HFFc6 (cell line): ENCODE results near the gene BRF1. TPM values are rescaled to one million over a fixed set of nuclear protein-coding genes. Genes with fewer than 3 reads are reported as not detected.

Experiments
- DNase-seq: peaks from one replicate; pipeline ENCODE4 v3.0.0-alpha.2; 2018
- H3K27ac Mint-ChIP-seq: 2 replicates; pipeline ENCODE4 v1.8.0; 2020; ENCODE audit warnings: mild to moderate bottlenecking, mixed read lengths
- H3K27me3 Mint-ChIP-seq: 2 replicates; pipeline ENCODE4 v1.8.0; 2021; ENCODE audit warnings: mild to moderate bottlenecking, moderate library complexity, mixed read lengths; ENCODE audit not compliant: insufficient read depth
- H3K36me3 Mint-ChIP-seq: 2 replicates; pipeline ENCODE4 v1.8.0; 2021; ENCODE audit warnings: low read depth, mixed read lengths
- H3K4me1 Mint-ChIP-seq: 2 replicates; pipeline ENCODE4 v1.8.0; 2020; ENCODE audit warnings: low read depth, mixed read lengths
- H3K4me3 Mint-ChIP-seq: 2 replicates; pipeline ENCODE4 v1.8.0; 2020; ENCODE audit warnings: mild to moderate bottlenecking, moderate library complexity, mixed read lengths
- H3K9me3 Mint-ChIP-seq: 2 replicates; pipeline ENCODE4 v1.8.0; 2020; ENCODE audit warnings: mild to moderate bottlenecking, mixed read lengths
- CTCF ChIP-seq: fragments of 200-600 bp; sonication (generic); IDR thresholded peaks from 2 replicates; pipeline ENCODE4 v1.5.0; 2021; ENCODE audit warnings: antibody characterized with exemption, mild to moderate bottlenecking
- total RNA-seq, 6 experiments: library from RNA; stranded (reverse); fragmentation: NEBNext Ultra II Directional; extraction: Animal tissue kit (Norgen Biotek cat#: 25700); gene quantifications; 2 replicates in 1 of 6; 3 replicates in 5 of 6; pipeline ENCODE4 v1.2.3, GENCODE V29; 2021

BRF1 gene
- total RNA-seq, 6 experiments from 2014 or later: 20.1 to 25.8 (median 21.8) TPM

DNA sequence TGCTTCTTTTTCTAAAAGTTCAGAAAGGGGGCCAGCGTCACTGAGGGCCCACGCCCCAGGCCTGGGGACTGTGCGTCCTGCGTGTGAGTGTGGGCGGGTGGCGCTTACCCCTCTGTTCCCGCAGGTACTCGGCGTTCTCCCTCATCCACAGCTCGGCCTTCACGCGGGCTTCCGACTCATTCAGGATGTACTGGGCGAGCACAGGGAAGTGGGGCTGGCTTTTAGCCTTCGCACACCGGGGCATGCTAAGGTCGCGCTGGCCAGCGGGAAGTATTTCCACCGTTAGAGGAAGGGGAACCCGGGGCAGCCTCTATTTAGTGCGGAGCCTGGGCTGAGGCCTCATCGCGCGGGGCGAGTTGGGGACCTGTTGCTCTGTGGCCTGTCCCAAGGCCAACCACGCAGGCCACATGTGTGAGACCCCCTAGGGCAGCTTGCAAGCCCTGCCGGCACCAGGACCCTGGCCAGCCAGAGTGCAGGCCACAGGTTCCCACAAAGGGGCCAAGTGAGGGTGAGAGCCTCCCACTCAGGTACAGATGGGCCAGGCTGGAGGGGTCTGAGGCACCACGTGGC is 81.7 kb downstream of the BRF1 start:
- no peak for DNase-seq
- Mint-ChIP-seq H3K27ac (no peak overlapping the region), H3K4me1 (no peaks in the 10 kb centered on the region), H3K4me3 (no peak overlapping the region), H3K9me3 (no peaks in the 10 kb centered on the region), H3K36me3 (peaks cover 25% of the 10 kb centered on the region), H3K27me3 (0 out of 2 replicates have a peak, but pooled peaks cover 2% of the 10 kb centered on the region)
- TF ChIP-seq CTCF: no peak

DNA sequence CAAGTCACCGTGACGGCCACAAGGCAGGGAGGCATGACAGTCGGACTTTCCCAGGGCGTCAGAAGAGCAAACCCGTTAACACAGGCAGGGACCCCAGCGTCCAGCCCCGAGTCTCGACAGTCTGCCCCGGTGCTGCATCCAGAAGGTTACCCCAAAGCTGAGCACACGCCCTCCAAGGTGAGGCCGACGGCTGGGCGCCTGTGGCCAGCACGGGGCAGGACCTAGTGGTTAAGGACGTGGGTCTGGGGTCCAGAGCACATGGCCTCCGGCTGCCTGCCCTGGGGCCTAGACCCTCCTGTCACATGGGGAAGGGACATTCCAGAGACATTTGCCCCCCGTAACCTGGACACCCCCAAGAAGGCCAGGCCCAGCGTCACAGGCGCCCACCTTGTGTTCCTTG is 82.2 kb downstream of the BRF1 start:
- Mint-ChIP-seq H3K4me3 (no peak overlapping the region), H3K27ac (no peak overlapping the region), H3K4me1 (no peaks in the 10 kb centered on the region), H3K36me3 (peaks cover 21% of the 10 kb centered on the region), H3K9me3 (no peaks in the 10 kb centered on the region), H3K27me3 (0 out of 2 replicates have a peak, but pooled peaks cover 2% of the 10 kb centered on the region)
- no peak for TF ChIP-seq CTCF
- DNase-seq: no peak

DNA sequence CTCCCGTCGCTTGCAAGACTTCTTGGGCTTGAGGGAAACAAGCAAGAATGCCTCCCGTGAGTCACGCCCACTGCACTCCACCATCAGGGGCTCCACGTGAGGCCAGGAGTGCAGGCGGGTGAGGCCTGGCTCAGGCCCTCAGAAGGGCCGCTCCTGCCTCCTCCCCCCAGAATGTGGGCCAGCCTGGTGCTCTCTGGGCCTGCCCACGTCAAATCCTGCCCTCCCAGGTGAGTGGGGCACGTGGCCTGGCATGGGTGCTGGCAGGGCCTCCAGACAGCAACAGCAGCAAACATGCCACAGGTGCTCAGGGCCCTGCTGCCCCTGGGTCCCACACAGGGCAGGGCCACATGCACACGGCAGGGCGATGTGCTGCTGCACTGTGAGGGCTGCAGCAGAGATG is 83.0 kb downstream of the BRF1 start:
- H3K4me1 Mint-ChIP-seq: no peaks in the 10 kb centered on the region
- H3K27ac Mint-ChIP-seq: no peak overlapping the region
- 0 out of 2 replicates have a peak, but pooled peaks cover 2% of the 10 kb centered on the region for H3K27me3 Mint-ChIP-seq
- H3K9me3 Mint-ChIP-seq: no peaks in the 10 kb centered on the region
- no peak for TF ChIP-seq CTCF
- peaks cover 12% of the 10 kb centered on the region for H3K36me3 Mint-ChIP-seq
- H3K4me3 Mint-ChIP-seq: no peak overlapping the region
- DNase-seq: no peak

DNA sequence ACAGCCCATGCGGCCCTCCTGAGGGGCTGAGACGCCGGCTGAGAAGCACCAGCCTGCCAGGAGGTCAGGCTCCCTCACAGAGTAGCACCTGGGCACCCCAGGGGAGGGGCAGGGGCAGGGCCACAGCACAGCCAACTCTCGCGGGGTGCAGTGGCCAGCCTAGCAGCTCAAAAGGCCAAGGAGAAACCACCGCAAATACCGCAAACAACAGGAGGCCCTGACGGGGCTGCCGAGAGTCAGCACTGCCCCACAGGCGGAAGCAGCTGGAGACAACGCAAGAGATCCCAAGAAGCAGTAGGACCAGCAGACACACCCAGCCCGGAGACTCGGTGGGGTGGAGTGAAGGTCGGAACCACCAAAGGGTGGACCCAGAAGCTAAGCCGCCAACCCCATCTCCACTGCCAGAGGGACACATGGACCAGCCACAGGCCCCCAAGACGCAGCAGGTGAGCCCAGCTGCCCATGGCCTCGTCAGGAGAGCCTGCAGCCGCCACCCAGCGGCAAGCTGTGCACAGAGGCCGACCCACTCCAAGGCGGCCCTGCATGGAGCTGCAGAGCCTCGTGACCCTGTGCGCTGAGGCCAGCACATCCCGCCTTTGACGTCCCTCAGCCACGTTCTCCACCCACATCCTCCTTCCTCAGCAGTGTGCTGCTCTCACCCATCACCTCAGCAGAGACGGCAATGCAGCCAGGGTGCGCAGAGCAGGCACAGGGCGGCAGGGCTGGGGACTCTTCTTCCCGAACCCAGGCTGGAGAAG is 84.1 kb downstream of the BRF1 start:
- Mint-ChIP-seq H3K9me3 (no peaks in the 10 kb centered on the region), H3K27ac (no peak overlapping the region), H3K4me3 (no peak overlapping the region), H3K36me3 (peaks cover 12% of the 10 kb centered on the region), H3K4me1 (no peaks in the 10 kb centered on the region), H3K27me3 (peaks cover 2% of the 10 kb centered on the region; the same call in 1 of the 2 replicates)
- DNase-seq: no peak
- TF ChIP-seq CTCF: no peak

GRCh38 chr14:105215602-105216001 is 85.2 kb downstream of the BRF1 start:
- no peak overlapping the region for H3K27ac Mint-ChIP-seq
- H3K4me3 Mint-ChIP-seq: no peak overlapping the region
- TF ChIP-seq CTCF: no peak
- H3K4me1 Mint-ChIP-seq: no peaks in the 10 kb centered on the region
- no peaks in the 10 kb centered on the region for H3K9me3 Mint-ChIP-seq
- peaks cover 2% of the 10 kb centered on the region; the same call in 1 of the 2 replicates for H3K27me3 Mint-ChIP-seq
- DNase-seq: no peak
- peaks cover 12% of the 10 kb centered on the region for H3K36me3 Mint-ChIP-seq
